Measurements from ENCODE around the gene PNPLA8.

DNA sequence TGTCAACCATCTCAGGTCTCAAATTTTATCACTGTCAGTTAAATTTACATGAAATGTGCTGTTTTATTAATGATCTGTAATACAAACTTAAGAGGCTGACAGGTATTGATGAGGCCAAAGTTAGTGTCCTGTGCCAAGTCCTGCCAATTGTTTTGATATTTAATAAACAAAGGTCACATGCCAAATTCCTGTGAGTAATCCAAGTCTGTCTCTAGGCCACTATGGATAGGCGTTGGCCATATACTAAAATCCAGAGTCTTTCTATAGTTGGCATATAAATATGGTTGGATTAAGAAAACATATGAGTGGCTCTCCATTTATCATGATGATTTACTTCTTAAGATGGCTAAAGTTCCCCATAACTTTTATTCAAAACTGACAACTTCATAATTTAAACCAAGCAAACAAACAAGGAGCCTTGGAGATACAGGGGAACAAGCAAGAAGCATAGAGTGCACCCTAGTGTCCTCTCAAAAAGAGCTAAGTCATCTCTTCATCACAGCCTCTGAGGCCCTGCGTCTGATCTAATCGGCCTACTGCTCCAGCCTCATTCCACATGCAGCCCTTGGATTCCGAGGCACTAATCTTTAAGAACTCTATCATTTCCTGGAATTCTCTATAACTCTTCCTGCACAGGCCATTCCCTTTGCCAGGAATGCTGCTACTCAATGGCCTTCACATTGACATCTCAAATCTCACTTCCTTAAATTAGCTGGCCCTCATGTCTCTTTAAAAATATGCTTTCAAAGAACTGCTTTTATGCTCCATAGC lies 37.0 kb downstream of the PNPLA8 start:
- no peak for TF ChIP-seq EZH2 (IDR thresholded peaks at IDR 0.05; ENCODE audit: low read depth)
- TF ChIP-seq, protein P1, sequence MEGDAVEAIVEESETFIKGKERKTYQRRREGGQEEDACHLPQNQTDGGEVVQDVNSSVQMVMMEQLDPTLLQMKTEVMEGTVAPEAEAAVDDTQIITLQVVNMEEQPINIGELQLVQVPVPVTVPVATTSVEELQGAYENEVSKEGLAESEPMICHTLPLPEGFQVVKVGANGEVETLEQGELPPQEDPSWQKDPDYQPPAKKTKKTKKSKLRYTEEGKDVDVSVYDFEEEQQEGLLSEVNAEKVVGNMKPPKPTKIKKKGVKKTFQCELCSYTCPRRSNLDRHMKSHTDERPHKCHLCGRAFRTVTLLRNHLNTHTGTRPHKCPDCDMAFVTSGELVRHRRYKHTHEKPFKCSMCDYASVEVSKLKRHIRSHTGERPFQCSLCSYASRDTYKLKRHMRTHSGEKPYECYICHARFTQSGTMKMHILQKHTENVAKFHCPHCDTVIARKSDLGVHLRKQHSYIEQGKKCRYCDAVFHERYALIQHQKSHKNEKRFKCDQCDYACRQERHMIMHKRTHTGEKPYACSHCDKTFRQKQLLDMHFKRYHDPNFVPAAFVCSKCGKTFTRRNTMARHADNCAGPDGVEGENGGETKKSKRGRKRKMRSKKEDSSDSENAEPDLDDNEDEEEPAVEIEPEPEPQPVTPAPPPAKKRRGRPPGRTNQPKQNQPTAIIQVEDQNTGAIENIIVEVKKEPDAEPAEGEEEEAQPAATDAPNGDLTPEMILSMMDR (conservative IDR thresholded peaks at IDR 0.05): no peak
